GM19372 (cell line): ENCODE results near the gene SLC10A7.

Source experiments
- ATAC-seq: cut with Tn5 transposase; IDR thresholded peaks from one replicate; pipeline ENCODE4 v1.9.1; 2021; ENCODE audit warnings: mild to moderate bottlenecking, low read depth, moderate library complexity; ENCODE audit not compliant: unreplicated experiment

The SLC10A7 gene

GRCh38 chr4:146521541-146522097, at the start of gene SLC10A7:
Gene SLC10A7, minus strand, starts transcription at chr4:146521940. Its CDS starts 223 bp downstream, at chr4:146521717.
- ATAC-seq: peak; percentile 79

GRCh38 chr4:146567396-146567795, 45.7 kb upstream of the SLC10A7 start:
- no peak for ATAC-seq

GRCh38 chr4:146564492-146564891, 42.8 kb upstream of the SLC10A7 start:
- ATAC-seq: no peak

GRCh38 chr4:146550161-146550560, 28.4 kb upstream of the SLC10A7 start:
- no peak for ATAC-seq

GRCh38 chr4:146548443-146548842, 26.7 kb upstream of the SLC10A7 start:
- ATAC-seq: no peak

- no peak for ATAC-seq
These were observed 23.4 kb upstream of the SLC10A7 start for GRCh38 chr4:146545102-146545501.

GRCh38 chr4:146534178-146534577, 12.4 kb upstream of the SLC10A7 start:
- ATAC-seq: no peak

GRCh38 chr4:146525754-146526153, 4.0 kb upstream of the SLC10A7 start:
- no peak for ATAC-seq

- ATAC-seq: no peak
These were observed 2.9 kb upstream of the SLC10A7 start for GRCh38 chr4:146524663-146525062.

- peak; percentile 25 for ATAC-seq
These were observed 1.1 kb upstream of the SLC10A7 start for GRCh38 chr4:146522869-146523205.

- ATAC-seq: peak; percentile 68
These were observed 543 bp upstream of the SLC10A7 start for GRCh38 chr4:146522098-146522868.

GRCh38 chr4:146520896-146521540, 722 bp downstream of the SLC10A7 start:
- peak; percentile 25 for ATAC-seq

GRCh38 chr4:146514651-146515357, 6.9 kb downstream of the SLC10A7 start:
- no peak for ATAC-seq

GRCh38 chr4:146513548-146513947, 8.2 kb downstream of the SLC10A7 start:
- ATAC-seq: no peak

GRCh38 chr4:146511381-146511780, 10.4 kb downstream of the SLC10A7 start:
- no peak for ATAC-seq

GRCh38 chr4:146510942-146511341, 10.8 kb downstream of the SLC10A7 start:
- ATAC-seq: no peak

GRCh38 chr4:146508229-146508939, 13.4 kb downstream of the SLC10A7 start:
- ATAC-seq: no peak

GRCh38 chr4:146507632-146508031, 14.1 kb downstream of the SLC10A7 start:
- no peak for ATAC-seq

- ATAC-seq: no peak
These were observed 15.5 kb downstream of the SLC10A7 start for GRCh38 chr4:146506272-146506671.

- ATAC-seq: no peak
These were observed 21.5 kb downstream of the SLC10A7 start for GRCh38 chr4:146500216-146500615.

- ATAC-seq: no peak
These were observed 23.4 kb downstream of the SLC10A7 start for GRCh38 chr4:146498291-146498690.
